H9 (cell line): Measurements from ENCODE around the gene NPFF. TPM values are rescaled to one million over a fixed set of nuclear protein-coding genes. Genes with fewer than 3 reads are reported as not detected.
A peak's percentile ranks its signal among the peaks of the same experiment; 100 is the strongest.

Experiments used
- DNase-seq: peaks from one replicate; pipeline ENCODE4 v3.0.0-alpha.2; 2017
- H2AFZ ChIP-seq: one replicate; pipeline ENCODE4 v1.6.1; 2013; ENCODE audit warnings: mild to moderate bottlenecking, low read length, control low read depth, moderate library complexity
- H2AK5ac ChIP-seq: 2 replicates; pipeline ENCODE4 v1.6.1; 2013; ENCODE audit warnings: low read length, control low read depth, mixed read lengths; ENCODE audit not compliant: insufficient read length
- H2BK120ac ChIP-seq: one replicate; pipeline ENCODE4 v1.6.1; 2013; ENCODE audit warnings: low read depth, mild to moderate bottlenecking, low read length, control low read depth, inconsistent platforms; ENCODE audit not compliant: poor library complexity, severe bottlenecking
- H2BK12ac ChIP-seq: 2 replicates; pipeline ENCODE4 v1.6.1; 2013; ENCODE audit warnings: low read length, control low read depth, mixed read lengths, low read depth; ENCODE audit not compliant: insufficient read length
- H2BK15ac ChIP-seq: 2 replicates; pipeline ENCODE4 v1.6.1; 2013; ENCODE audit warnings: low read depth, low read length, control low read depth
- H2BK20ac ChIP-seq: one replicate; pipeline ENCODE4 v1.6.1; 2013; ENCODE audit warnings: low read depth, mild to moderate bottlenecking, low read length, control low read depth, inconsistent platforms; ENCODE audit not compliant: poor library complexity, severe bottlenecking
- H2BK5ac ChIP-seq: 2 replicates; pipeline ENCODE4 v1.6.1; 2013; ENCODE audit warnings: low read length, control low read depth, mixed read lengths; ENCODE audit not compliant: insufficient read length
- H3K14ac ChIP-seq: 2 replicates; pipeline ENCODE4 v1.6.1; 2013; ENCODE audit warnings: low read length, control low read depth; ENCODE audit not compliant: insufficient read depth
- H3K18ac ChIP-seq: 2 replicates; pipeline ENCODE4 v1.6.1; 2013; ENCODE audit warnings: low read depth, mild to moderate bottlenecking, mixed read lengths, low read length, control low read depth; ENCODE audit not compliant: insufficient read length
- H3K23ac ChIP-seq: 2 replicates; pipeline ENCODE4 v1.6.1; 2013; ENCODE audit warnings: low read length, control low read depth, mixed read lengths, low read depth; ENCODE audit not compliant: insufficient read length
- H3K23me2 ChIP-seq: 2 replicates; pipeline ENCODE4 v1.6.1; 2013; ENCODE audit warnings: low read depth, mild to moderate bottlenecking, mixed read lengths, low read length, control low read depth; ENCODE audit not compliant: insufficient read length, poor library complexity, severe bottlenecking
- H3K27ac ChIP-seq: 2 replicates; pipeline ENCODE4 v1.5.1; 2013; ENCODE audit warnings: low read length, control low read depth, mixed read lengths, low read depth; ENCODE audit not compliant: insufficient read length
- H3K27me3 ChIP-seq: 2 replicates; pipeline ENCODE4 v1.6.1; 2013; ENCODE audit warnings: low read length, control low read depth, inconsistent platforms; ENCODE audit not compliant: insufficient read depth
- H3K4ac ChIP-seq: 2 replicates; pipeline ENCODE4 v1.6.1; 2013; ENCODE audit warnings: low read depth, mild to moderate bottlenecking, control low read depth, inconsistent platforms, low read length, moderate library complexity
- H3K4me1 ChIP-seq: 2 replicates; pipeline ENCODE4 v1.6.1; 2013; ENCODE audit warnings: low read length, control low read depth, inconsistent platforms; ENCODE audit not compliant: insufficient read depth
- H3K4me2 ChIP-seq: 2 replicates; pipeline ENCODE4 v1.6.1; 2013; ENCODE audit warnings: low read length, control low read depth, mixed read lengths; ENCODE audit not compliant: insufficient read length, insufficient read depth
- H3K56ac ChIP-seq: 2 replicates; pipeline ENCODE4 v1.6.1; 2013; ENCODE audit warnings: low read depth, mild to moderate bottlenecking, mixed read lengths, low read length, control low read depth; ENCODE audit not compliant: insufficient read length
- H3K79me1 ChIP-seq: 2 replicates; pipeline ENCODE4 v1.6.1; 2013; ENCODE audit warnings: low read depth, mild to moderate bottlenecking, moderate library complexity, low read length, control low read depth, inconsistent platforms; ENCODE audit not compliant: insufficient read depth, poor library complexity, severe bottlenecking
- H3K79me2 ChIP-seq: 2 replicates; pipeline ENCODE4 v1.6.1; 2013; ENCODE audit warnings: low read length, control low read depth, inconsistent platforms; ENCODE audit not compliant: insufficient read depth
- H3K9ac ChIP-seq: 2 replicates; pipeline ENCODE4 v1.6.1; 2013; ENCODE audit warnings: low read length, control low read depth, mixed read lengths; ENCODE audit not compliant: insufficient read length; ENCODE audit errors: extremely low read depth
- H3K9me3 ChIP-seq: one replicate; pipeline ENCODE4 v1.6.1; 2013; ENCODE audit warnings: low read depth, low read length, inconsistent platforms; ENCODE audit not compliant: control insufficient read depth
- H3T11ph ChIP-seq: one replicate; pipeline ENCODE4 v1.6.1; 2013; ENCODE audit warnings: mild to moderate bottlenecking, low read length, control low read depth, inconsistent platforms
- H4K20me1 ChIP-seq: one replicate; pipeline ENCODE4 v1.6.1; 2013; ENCODE audit not compliant: control insufficient read depth, insufficient read length, insufficient read depth
- H4K5ac ChIP-seq: 2 replicates; pipeline ENCODE4 v1.6.1; 2013; ENCODE audit warnings: low read depth, mild to moderate bottlenecking, mixed read lengths, low read length, control low read depth; ENCODE audit not compliant: insufficient read length
- H4K8ac ChIP-seq: replicated peaks from 2 replicates; pipeline ENCODE4 v1.6.1; 2013; ENCODE audit warnings: low read length, control low read depth, mixed read lengths, low read depth; ENCODE audit not compliant: insufficient read length
- H4K91ac ChIP-seq: 2 replicates; pipeline ENCODE4 v1.6.1; 2013; ENCODE audit warnings: low read depth, mild to moderate bottlenecking, moderate library complexity, mixed read lengths, low read length, control low read depth; ENCODE audit not compliant: insufficient read length
- H3K27ac Mint-ChIP-seq, 3 experiments: 2 replicates in 2 of 3; 3 replicates in 1 of 3; pipeline ENCODE4 v1.8.0; 2020 to 2021; ENCODE audit warnings: mixed read lengths in 3 of 3, mild to moderate bottlenecking in 1 of 3, moderate library complexity in 1 of 3
- H3K27me3 Mint-ChIP-seq: 2 replicates; pipeline ENCODE4 v1.8.0; 2021; ENCODE audit warnings: low read depth, mild to moderate bottlenecking, moderate library complexity, mixed read lengths
- H3K36me3 Mint-ChIP-seq, 3 experiments: 2 replicates in 2 of 3; 3 replicates in 1 of 3; pipeline ENCODE4 v1.8.0; 2020 to 2021; ENCODE audit warnings: low read depth in 3 of 3, mixed read lengths in 3 of 3; ENCODE audit not compliant: insufficient read depth in 1 of 3
- H3K4me1 Mint-ChIP-seq, 2 experiments: 2 replicates each; pipeline ENCODE4 v1.8.0; 2020; ENCODE audit warnings: mixed read lengths in 2 of 2
- H3K4me3 Mint-ChIP-seq, 2 experiments: 2 replicates in 1 of 2; 3 replicates in 1 of 2; pipeline ENCODE4 v1.8.0; 2020 to 2021; ENCODE audit warnings: mild to moderate bottlenecking in 2 of 2, mixed read lengths in 2 of 2, moderate library complexity in 1 of 2
- H3K9me3 Mint-ChIP-seq, 2 experiments: 2 replicates in 1 of 2; 3 replicates in 1 of 2; pipeline ENCODE4 v1.8.0; 2020; ENCODE audit warnings: mild to moderate bottlenecking in 2 of 2, mixed read lengths in 2 of 2, moderate library complexity in 1 of 2
- WGBS: extraction: QIAGEN DNeasy Blood & Tissue Kit; methylation state at CpG from one replicate; pipeline ENCODE4 v1.1.7; 2013; ENCODE audit warnings: missing lambda C conversion rate, low lambda C conversion rate, mixed read lengths; ENCODE audit not compliant: insufficient read length; ENCODE audit errors: extremely low coverage; 5-methylcytosine and 5-hydroxymethylcytosine counted together
- total RNA-seq: library from RNA; stranded (reverse); gene quantifications from 2 replicates; pipeline ENCODE4 v1.2.1, GENCODE V29; 2021
- TF ChIP-seq, protein P1 (sequence below): fragments of 200-600 bp; sonication (generic); conservative IDR thresholded peaks from 3 replicates; pipeline ENCODE4 v1.8.0; 2021; ENCODE audit warnings: antibody characterized with exemption, mild to moderate bottlenecking

NPFF gene
- total RNA-seq, 1 experiment from 2014 or later: not detected

DNA sequence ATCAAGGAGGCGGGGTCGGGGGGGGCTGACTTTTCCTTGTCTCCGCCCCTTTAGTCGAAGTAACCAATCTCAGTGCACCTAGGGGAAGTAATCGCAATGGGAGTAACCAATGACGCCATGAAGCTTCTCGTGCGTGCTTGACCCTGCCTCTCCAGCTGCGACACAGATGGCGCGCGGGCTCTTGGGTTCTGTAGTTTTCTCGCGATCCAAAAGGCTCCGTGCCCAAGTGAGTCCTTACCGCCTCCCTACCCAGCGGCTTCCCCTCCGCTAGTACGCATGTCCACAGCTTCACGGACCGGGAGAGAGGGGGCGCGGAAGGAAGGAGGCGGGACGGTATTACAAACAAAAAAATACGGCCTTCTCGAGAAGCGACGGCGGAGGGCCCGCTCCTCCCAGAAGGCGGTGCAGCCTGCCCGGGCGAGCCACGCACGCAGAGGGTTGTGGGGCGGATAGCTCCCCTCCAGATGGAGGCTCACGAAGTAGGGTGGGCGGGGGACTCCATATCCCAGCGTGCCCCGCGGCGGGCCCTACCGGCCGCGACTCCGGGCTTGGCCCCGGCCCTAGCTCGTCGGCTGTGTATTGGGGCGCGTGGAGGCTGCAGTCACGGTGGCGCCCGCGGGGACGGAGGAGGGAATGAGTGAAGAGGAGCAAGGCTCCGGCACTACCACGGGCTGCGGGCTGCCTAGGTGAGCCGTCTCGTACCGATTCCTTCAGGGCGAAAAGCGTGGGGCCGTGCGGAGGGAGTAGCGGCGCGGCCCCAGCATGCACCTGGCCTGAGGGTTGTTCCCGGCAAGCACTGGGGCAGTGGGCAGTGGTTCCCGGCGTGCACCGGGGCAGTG lies 6.3 kb downstream of the NPFF start, which contains the start of gene TARBP2:
TARBP2 (plus strand) TSS at position 508 of the 839 bp plus-strand sequence; CDS start at position 634, 126 bp downstream.
- H3K27me3 Mint-ChIP-seq: no peaks in the 10 kb centered on the region
- no peaks in the 10 kb centered on the region for H3K9me3 Mint-ChIP-seq
- Histone ChIP-seq H3K4me2 (peak within 1 kb of the TSS; percentile 83), H2BK20ac (no peak within 1 kb of the TSS), H2AFZ (no peak within 1 kb of the TSS), H3K18ac (peak within 1 kb of the TSS; percentile 97), H3K56ac (peak within 1 kb of the TSS; percentile 17), H3K79me1 (peaks cover 7% of the 10 kb centered on the region), H4K20me1 (no peaks in the 10 kb centered on the region), H2BK120ac (no peak within 1 kb of the TSS), H3K4me1 (peaks cover 6% of the 10 kb centered on the region; the same call in 1 of the 2 replicates), H3K23me2 (peaks cover 20% of the 10 kb centered on the region), H2AK5ac (no peak within 1 kb of the TSS), H3K9ac (peak within 1 kb of the TSS; percentile 78), H2BK12ac (no peak within 1 kb of the TSS), H3K4ac (no peak within 1 kb of the TSS), H3K9me3 (no peaks in the 10 kb centered on the region), H3K27me3 (no peaks in the 10 kb centered on the region), H4K5ac (no peak within 1 kb of the TSS), H3K27ac (peak within 1 kb of the TSS; percentile 49), H3K14ac (peak within 1 kb of the TSS; percentile 93), H3K23ac (no peak within 1 kb of the TSS), H2BK5ac (no peak within 1 kb of the TSS), H2BK15ac (no peak within 1 kb of the TSS), H3T11ph (no peak within 1 kb of the TSS), H3K79me2 (no peaks in the 10 kb centered on the region; the same call in 1 of the 2 replicates), H4K8ac (no peak within 1 kb of the TSS), H4K91ac (no peak within 1 kb of the TSS)
- peak within 1 kb of the TSS; percentile 94 to 98 (median 97) for H3K27ac Mint-ChIP-seq
- peaks cover 18 to 38% (median 19%) of the 10 kb centered on the region in 3 experiments for H3K36me3 Mint-ChIP-seq
- WGBS: no CpG with 5 or more reads among the region's 74 CpGs
- peak within 1 kb of the TSS; percentile 86 to 90 for H3K4me3 Mint-ChIP-seq
- H3K4me1 Mint-ChIP-seq: peaks cover 38 to 43% of the 10 kb centered on the region in 2 experiments
- peak; percentile 100 for DNase-seq
- TF ChIP-seq, protein P1, sequence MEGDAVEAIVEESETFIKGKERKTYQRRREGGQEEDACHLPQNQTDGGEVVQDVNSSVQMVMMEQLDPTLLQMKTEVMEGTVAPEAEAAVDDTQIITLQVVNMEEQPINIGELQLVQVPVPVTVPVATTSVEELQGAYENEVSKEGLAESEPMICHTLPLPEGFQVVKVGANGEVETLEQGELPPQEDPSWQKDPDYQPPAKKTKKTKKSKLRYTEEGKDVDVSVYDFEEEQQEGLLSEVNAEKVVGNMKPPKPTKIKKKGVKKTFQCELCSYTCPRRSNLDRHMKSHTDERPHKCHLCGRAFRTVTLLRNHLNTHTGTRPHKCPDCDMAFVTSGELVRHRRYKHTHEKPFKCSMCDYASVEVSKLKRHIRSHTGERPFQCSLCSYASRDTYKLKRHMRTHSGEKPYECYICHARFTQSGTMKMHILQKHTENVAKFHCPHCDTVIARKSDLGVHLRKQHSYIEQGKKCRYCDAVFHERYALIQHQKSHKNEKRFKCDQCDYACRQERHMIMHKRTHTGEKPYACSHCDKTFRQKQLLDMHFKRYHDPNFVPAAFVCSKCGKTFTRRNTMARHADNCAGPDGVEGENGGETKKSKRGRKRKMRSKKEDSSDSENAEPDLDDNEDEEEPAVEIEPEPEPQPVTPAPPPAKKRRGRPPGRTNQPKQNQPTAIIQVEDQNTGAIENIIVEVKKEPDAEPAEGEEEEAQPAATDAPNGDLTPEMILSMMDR: no peak
